Left ventricle myocardium inferior (tissue), 1 donor: ENCODE results near the gene RPS15. TPM values are rescaled to one million over a fixed set of nuclear protein-coding genes. Genes with fewer than 3 reads are reported as not detected.
A peak's percentile ranks its signal among the peaks of the same experiment; 100 is the strongest.

Experiments used
- DNase-seq: peaks from one replicate; pipeline ENCODE4 v3.0.0-alpha.2; 2020
- H3K27ac ChIP-seq: fragments of 200-600 bp; replicated peaks from 2 replicates; pipeline ENCODE4 v1.8.0; 2021
- H3K27me3 ChIP-seq: fragments of 200-600 bp; 2 replicates; pipeline ENCODE4 v1.8.0; 2021; ENCODE audit warnings: low read depth
- H3K36me3 ChIP-seq: fragments of 200-600 bp; 2 replicates; pipeline ENCODE4 v1.8.0; 2021
- H3K4me1 ChIP-seq: fragments of 200-600 bp; 2 replicates; pipeline ENCODE4 v1.8.0; 2021
- H3K4me3 ChIP-seq: fragments of 200-600 bp; 2 replicates; pipeline ENCODE4 v1.8.0; 2021; ENCODE audit warnings: mild to moderate bottlenecking, moderate library complexity
- H3K9me3 ChIP-seq: fragments of 200-600 bp; replicated peaks from 2 replicates; pipeline ENCODE4 v1.8.0; 2021
- CTCF ChIP-seq: fragments of 200-600 bp; IDR thresholded peaks from 2 replicates; pipeline ENCODE4 v1.8.0; 2021; ENCODE audit warnings: antibody characterized with exemption, mild to moderate bottlenecking, borderline replicate concordance
- intact Hi-C: fragments of 100-400 bp; cut with micrococcal nuclease; formaldehyde crosslinking; loops from one replicate; pipeline ENCODE4 v1.11.0; 2022
- total RNA-seq: library from RNA; stranded (reverse); fragmentation: NEBNext Ultra II Directional; extraction: Animal tissue kit (Norgen Biotek cat#: 25700); gene quantifications from one replicate; pipeline ENCODE4 v1.2.1, GENCODE V29; 2021
- donor health status: DM: no; HTN: yes; CAD: no; lungs with severe emphysema.

Gene RPS15
- total RNA-seq, 1 donor from 2014 or later, result 588 TPM

GRCh38 chr19:1466018-1466460, 27.8 kb downstream of the RPS15 start:
- Histone ChIP-seq H3K9me3 (no peaks in the 10 kb centered on the region), H3K27ac (no peak overlapping the region), H3K4me3 (peak overlapping the region; percentile 42), H3K4me1 (peaks cover 58% of the 10 kb centered on the region), H3K36me3 (peaks cover 3% of the 10 kb centered on the region), H3K27me3 (peaks cover 71% of the 10 kb centered on the region)
- DNase-seq, result no peak
- no peak for TF ChIP-seq CTCF
- intact Hi-C loops, result no loop called here

- Histone ChIP-seq H3K36me3 (no peaks in the 10 kb centered on the region), H3K4me3 (peak overlapping the region; percentile 75), H3K4me1 (peaks cover 64% of the 10 kb centered on the region), H3K27ac (no peak overlapping the region), H3K27me3 (peaks cover 77% of the 10 kb centered on the region), H3K9me3 (no peaks in the 10 kb centered on the region)
- intact Hi-C loops, result no loop called here
- no peak for DNase-seq
- TF ChIP-seq CTCF, result no peak
Measured at GRCh38 chr19:1466461-1467214, 28.4 kb downstream of the RPS15 start.

- no peaks in the 10 kb centered on the region for H3K9me3 ChIP-seq
Measured at GRCh38 chr19:1467215-1467489, 29.0 kb downstream of the RPS15 start.

GRCh38 chr19:1467490-1468273, 29.5 kb downstream of the RPS15 start:
- TF ChIP-seq CTCF, result no peak
- intact Hi-C loops, result no loop called here
- Histone ChIP-seq H3K9me3 (no peaks in the 10 kb centered on the region), H3K4me3 (peak overlapping the region; percentile 75), H3K4me1 (peaks cover 70% of the 10 kb centered on the region), H3K27me3 (peaks cover 87% of the 10 kb centered on the region), H3K36me3 (no peaks in the 10 kb centered on the region), H3K27ac (no peak overlapping the region)
- DNase-seq, result no peak

More at GRCh38 chr19:1467215-1467489, 29.0 kb downstream of the RPS15 start:
- no peak for DNase-seq
- intact Hi-C loops, result no loop called here
- H3K27ac ChIP-seq, result no peak overlapping the region
- peaks cover 69% of the 10 kb centered on the region for H3K4me1 ChIP-seq
- peaks cover 82% of the 10 kb centered on the region for H3K27me3 ChIP-seq
- H3K4me3 ChIP-seq, result peak overlapping the region; percentile 75
- no peaks in the 10 kb centered on the region for H3K36me3 ChIP-seq
- TF ChIP-seq CTCF, result no peak

GRCh38 chr19:1468274-1468820, 30.2 kb downstream of the RPS15 start:
- no peak overlapping the region for H3K27ac ChIP-seq
- peaks cover 71% of the 10 kb centered on the region for H3K4me1 ChIP-seq
- peak overlapping the region; percentile 75 for H3K4me3 ChIP-seq
- intact Hi-C loops, result no loop called here
- H3K36me3 ChIP-seq, result no peaks in the 10 kb centered on the region
- no peaks in the 10 kb centered on the region for H3K9me3 ChIP-seq
- H3K27me3 ChIP-seq, result peaks cover 91% of the 10 kb centered on the region
- no peak for TF ChIP-seq CTCF
- DNase-seq, result no peak
